Endometrium (tissue), 2 donors: ENCODE measurements around the gene LYST.
"Not testable (repeated sequence)": the region's sequence is repeated elsewhere in the genome, so short reads cannot be mapped to it uniquely, and the experiment has no call there.

Source experiments
- FAIRE-seq: peaks from 2 replicates; lab custom pipeline; 2012; peaks lifted over from hg19 to GRCh38; lab: Jason Lieb, UNC
- donor health status: control.
- donor health status: control.

Gene LYST

DNA sequence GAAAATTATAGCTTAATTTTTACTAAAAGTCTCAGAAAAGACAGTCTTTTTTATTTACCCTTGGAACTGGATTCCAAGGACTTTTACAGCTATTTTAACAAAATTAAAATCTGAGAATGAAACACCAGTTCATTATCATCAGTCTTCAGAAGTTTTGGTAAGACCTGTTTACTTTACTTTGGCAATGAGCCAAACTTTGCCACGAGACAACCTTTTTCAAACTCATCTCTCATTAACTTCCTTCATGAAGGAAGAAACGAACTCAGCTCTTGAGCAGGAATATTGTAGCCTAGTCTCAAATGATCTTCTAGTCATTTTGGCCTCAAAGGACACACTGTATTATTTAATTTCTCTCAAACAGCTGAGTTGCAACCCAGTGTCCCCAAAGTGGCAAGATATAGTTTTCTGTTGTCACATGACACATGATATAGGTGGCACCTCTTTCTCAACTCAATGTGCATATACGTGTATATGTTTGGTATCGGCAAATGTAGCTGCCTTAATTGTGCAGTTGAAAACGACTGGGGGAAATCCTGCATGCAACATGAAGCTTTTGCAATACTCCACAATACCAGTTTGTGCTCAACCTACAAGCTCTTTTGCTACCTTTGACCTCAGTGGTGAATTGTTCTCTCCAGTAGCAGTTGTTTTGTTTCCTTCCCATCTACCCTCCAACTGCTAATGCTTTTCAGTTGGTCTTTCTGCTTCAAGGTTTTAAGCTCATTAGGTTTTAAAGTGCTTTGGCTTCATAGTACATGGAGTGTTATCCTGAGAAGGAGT is 208.8 kb downstream of the LYST start:
- no peak for FAIRE-seq

DNA sequence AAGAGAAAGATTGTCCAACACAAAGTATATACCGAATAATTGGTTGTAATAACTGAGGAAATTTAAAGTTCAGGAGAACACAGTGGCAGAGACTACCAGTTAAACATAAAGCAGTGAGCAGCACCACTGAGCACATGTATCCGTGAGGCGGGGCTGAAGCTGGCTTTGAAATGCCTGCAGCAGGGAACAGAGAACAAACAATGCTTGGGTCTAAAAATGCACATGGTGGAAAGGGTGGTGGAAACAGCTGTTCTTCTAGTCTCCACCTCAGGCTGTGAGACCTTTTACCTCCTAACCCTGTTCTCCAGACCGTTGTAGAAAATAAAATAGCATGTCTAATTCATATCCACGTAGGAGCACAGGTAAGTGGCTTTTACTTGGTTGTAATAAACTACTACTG is 209.4 kb downstream of the LYST start:
- no peak for FAIRE-seq

DNA sequence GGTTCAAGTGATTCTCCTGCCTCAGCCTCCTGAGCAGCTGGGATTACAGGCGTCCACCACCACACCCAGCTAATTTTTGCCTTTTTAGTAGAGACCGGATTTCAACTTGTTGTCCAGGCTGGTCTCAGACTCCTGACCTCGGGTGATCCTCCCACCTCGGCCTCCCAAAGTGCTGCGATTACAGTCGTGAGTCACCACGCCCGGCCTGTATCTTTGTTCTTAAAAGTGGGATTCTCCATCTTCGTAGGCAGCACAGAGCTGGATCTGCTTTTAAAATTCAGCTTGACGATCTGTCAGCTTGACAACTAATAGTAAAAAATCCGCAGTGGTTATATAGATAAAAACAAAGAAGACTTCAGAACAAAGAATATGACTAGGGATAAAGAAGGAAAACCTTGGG is 214.3 kb downstream of the LYST start:
- FAIRE-seq, result no peak

DNA sequence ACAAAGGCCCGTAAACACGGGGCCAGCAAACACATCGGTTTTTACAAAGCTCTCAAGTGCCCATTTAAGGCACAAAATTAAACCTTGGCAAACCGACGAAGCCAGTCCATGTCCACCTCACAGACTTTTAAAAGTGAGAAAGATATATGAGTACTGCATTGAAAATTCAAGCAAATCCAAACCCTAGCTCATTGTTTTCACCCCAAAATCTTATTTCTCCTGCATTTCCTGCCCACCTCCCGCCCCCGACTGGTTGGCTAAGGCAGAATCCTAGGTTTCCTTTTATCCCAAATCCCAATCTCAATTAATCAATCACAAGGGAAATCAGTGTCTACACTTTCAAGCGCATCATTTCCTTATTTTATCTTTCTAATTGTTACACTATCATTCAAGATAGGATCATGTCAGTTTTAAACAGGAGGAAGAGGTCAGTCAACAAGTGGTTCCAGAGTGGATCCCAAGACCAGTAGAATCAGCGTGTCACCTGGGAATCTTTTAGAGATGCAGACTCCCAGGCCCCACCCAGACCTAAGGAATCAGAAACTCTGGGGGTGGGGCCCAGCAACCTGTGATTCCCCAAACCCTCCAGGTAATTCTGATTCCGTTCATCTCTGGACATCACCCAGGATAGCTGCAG is 215.4 kb downstream of the LYST start:
- FAIRE-seq, result no peak

DNA sequence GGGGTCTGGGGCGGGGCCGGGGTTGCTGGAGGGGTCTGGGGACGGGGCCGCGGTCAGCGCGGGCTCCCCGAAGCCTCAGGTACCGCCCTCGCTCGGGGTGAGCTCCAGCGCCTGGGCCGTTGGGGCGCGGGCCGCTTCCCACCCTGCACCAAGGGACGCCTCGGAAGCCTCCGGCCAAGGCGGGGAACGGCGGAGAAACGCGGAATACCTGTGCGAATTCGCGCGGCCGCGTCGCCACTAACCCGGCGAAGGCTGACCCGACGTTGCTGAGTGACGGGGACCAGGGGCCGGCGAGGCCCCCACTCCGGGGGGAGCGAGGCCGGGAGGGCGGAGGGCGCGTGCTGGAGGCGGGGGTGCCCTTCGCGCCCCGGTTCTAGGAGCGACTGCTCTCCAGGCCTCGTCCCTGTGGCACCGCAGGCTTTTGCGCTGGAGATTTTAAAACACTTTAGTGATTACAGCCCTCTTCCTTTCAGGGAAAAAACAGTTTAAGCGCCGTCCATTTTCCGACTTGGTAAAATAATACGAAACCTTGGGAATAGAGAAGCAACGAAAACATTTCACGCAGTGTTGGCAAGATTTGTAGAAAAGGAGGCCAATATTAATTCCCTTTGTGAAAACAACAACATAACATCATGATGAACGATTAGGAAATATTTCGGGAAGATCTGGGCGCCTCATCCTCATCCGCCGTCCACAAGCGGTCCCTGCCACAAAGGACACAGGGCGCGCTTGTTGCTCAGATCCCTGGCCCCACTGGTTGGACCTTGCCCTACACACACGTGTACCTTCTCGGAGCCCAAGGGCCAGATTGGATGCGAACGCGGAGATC is 216.2 kb downstream of the LYST start:
- FAIRE-seq, result no peak

DNA sequence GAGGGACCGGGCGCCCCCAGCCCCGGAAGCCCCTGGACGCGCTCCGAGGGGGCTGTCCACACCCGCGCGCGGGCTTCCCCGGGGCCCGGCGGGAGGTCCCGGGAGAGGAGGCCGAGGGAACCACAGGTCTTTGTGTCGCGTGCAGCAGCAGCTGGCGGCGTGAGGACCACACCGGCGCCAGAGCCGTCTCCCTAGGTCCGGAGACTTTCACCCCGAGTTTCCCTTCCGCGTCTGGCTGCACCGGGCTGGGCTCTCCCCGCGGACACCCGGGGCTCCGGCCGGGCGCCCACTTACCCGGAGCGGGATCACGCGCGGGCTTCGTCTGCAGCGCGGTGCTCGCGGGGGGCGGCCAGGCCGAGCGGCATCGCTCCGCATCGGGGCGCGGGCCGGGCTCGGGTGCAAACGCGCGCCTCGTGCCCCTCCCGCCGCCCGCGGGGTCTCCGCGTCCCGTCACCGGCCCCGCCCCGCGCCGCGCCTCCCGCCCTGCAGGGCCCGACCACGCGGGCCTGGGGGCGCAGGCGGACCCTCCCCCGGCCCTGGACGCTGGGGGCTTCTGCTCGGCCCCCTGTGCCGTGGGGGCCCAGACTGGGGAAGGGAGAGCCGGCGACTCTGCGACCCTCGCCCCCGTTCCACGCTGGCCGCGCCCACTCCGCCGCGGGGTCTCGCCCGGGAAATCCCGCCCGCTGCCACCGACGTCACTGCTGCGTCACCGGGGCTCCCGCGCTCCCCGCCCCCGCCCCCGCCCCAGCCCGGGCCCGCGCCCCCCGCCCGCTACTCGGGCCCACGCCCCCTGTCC is 217.1 kb downstream of the LYST start, which contains the start of gene GNG4:
GNG4 (minus strand) TSS at position 417 of the 796 bp plus-strand sequence. CDS start 65,946 bp downstream, outside the sequence.
- no peak for FAIRE-seq

DNA sequence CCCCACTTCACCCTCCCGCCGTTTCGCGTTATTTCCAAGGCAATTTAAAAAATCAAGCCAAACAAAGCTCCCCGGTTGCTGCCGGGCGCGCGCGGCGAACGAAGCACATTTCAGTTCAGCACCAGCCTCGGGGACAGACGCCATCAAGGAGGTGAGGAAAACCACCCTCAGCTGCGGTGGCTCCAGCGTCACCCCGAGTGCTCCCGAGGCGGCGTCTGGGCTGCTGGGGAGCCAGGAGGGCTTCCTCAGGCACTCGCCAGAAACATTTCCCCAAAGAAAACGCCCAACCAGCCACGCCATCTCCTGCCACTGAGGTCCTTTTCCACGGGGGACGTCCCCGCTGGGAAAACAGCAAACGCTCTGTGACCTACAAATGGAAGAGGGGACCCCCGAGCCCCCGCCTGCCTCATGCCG is 217.7 kb downstream of the LYST start:
- no peak for FAIRE-seq

DNA sequence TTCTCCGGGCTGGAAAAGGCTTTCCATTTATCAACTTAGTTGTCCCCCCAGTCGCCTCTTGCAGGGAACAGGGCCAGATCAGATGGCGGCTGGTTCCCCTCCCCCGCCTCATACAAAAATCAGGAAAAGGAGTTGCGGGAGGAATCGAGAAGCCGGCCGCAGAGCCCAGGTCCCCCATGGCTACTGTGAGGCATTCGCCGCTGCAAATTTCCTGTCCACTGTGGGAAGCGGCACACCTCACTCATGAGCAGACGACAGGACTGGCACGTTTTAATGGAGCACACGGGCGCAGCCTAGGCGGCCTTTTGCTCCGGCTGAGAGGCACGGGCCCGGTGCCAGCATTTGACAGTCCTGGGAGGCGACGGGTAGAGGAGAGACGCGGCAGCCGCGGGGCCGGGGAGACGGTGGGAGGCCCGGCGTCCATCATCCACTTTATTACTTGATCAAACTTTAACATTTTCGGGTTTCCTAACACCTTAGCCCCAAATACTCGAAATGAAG is 218.2 kb downstream of the LYST start:
- FAIRE-seq, result no peak

DNA sequence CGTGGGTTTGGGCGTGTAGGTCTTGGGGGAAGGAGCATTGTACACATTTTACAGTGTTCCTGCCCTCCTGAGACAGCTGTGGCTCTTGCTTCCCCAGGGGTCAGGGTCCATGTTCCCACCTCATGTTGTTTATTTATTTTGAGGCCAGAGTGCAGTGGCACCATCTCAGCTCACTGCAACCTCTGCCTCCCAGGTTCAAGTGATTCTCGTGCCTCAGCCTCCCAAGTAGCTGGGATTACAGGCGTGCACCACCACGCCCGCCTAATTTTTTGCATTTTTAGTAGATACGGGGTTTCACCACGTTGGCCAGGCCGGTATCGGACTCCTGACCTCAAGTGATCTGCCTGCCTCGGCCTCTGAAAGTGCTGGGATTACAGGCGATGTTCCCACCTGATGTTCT is 219.2 kb downstream of the LYST start:
- not testable (repeated sequence) for FAIRE-seq

DNA sequence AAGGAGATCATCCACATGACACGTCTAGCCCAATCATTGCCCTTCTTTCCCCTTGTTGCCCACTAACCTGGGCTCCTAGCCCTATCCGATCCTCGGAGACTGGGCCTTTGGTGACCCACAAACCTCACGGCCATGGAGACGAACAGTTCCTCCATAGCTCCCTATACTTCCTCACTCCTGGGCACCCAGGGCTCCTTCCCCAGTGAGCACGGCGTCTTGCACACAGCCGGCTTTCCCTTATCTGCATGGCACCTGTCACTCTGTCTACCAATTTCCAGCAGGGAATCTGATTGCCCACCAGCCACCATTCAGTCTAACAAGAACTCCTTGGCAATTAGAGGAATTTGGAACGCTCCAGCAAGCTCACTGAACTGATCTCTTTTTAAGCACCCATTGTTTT is 220.2 kb downstream of the LYST start:
- FAIRE-seq, result no peak

DNA sequence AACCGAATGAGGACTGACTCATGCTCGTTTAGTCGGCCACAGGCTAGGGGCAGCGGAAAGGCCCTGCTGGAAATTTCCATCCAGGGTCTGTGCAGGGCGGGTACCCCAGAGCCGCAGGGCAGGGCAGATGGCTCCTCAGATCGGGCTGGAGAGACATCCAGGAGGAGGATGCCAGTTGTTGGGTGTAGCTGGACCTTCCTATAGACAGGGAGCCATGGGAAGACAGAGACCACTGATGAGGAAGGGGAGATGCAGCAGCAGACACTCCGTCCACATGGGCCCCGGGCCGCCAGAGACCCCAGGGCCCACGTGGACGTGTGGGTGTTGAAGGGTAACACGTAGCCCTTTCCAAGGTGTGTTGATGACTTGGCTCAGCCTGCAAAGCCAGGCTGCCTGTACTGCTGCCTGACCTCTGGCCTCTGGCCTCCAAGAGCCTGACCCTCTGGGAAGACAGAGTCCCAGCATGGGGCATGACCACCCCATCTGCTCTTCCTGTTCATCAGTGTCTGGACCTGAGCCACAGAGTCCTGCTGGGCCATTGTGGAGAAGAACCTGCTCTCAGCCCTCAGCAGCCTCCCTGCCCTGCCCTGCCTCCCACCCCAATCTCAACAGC is 221.9 kb downstream of the LYST start:
- FAIRE-seq, result no peak

DNA sequence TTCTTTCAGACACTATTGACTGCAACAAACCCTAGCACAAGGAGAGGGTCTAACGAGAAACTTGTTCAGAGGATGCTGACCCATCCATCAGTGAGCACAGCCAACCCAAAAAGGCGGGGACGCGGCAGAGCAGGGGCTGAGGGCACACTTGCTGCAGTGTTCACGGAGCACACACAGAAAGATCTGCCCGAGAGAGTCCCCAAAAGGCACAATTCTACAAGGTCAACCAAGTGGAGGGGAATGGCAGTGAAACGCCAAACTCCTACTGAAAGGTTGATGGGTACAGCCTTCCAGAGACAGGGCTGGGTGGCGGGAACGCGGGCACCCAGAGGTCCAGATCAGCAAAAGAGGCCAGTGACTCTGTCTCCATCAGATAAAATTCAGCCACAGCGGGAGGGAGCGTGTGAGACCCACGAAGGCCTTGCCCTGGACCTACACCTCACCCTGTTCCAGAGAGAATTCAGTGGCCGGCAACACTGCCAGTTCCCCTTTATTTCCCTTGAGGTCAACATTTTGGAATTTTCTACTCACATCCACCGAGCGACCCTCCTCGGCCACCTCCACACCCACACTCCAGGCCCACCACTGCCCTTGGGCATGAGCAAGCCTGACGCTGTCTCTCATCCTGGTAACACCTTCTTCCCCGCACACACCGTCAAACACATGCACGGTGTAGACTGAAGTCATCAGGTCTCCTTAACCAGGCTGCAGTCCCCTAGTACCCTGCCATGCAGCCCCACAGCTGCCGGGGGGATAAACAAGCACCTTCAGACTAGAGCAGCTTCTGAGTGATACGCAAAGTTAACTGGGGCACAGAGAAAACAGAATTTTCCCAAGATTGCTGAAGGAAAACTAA is 222.6 kb downstream of the LYST start:
- no peak for FAIRE-seq

DNA sequence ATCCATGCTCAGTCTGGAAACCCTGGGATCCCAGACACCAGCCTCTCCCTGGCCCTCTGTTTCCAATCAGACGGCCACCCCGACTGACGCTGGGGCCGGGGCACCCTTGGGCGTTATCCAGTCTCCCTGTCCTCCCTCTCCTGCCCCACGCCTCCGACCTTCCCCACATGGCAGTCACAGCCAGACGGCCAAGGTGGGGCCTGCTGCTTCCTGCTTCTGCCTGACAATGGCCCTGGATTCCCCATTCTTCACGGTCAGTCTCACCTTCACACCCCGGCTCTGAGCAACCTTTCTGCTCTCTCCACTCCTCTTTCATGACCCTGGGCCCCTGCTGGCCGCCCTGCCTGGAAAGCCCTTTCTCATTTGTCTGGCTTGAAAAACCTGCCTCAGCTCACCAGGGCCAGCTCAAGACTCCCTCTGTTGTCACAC is 223.7 kb downstream of the LYST start:
- FAIRE-seq, result no peak

DNA sequence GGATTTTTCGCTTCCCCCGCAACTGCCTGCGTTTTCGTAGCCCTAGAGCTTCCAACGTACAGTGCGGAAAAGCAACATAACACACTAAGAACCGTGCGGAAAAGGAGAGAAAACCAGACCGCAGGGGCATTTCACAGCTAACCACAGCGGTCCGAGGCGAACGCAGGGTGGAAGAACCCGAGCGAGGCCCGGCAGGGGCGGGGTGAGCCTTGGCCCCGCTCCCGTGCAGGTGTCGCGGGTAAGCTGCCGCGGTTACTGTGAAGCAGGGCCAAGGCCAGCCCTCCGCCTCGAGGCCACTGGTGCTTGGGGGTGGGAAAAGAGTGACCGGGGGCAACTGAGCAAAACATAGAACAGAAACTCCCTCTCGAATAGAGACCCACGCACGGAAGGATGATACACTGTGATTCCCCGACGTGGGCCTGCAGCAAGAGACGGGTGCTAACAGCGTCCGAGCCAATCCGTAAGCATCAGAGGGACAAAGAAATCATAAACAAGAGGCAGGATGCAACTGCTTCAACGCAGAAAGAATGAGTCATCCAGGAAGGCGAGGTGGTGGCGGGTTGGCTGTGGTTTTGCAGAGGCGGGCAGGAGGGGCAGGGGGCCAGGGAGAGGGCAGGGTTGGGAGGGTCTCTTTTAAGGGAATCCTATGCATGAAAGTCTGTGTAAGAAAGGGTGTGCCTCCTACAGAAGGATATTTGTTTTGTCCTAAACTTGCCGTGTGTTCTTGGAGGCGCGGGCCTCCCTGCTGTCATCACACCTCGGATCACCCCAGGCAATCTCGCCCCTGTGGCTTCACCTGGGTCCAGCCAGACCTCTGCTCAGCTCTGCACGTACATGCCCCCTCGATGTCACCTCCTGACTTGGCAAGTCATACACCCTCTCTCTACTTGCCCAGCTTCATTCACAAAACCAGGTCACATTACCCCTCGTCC is 224.4 kb downstream of the LYST start:
- no peak for FAIRE-seq

DNA sequence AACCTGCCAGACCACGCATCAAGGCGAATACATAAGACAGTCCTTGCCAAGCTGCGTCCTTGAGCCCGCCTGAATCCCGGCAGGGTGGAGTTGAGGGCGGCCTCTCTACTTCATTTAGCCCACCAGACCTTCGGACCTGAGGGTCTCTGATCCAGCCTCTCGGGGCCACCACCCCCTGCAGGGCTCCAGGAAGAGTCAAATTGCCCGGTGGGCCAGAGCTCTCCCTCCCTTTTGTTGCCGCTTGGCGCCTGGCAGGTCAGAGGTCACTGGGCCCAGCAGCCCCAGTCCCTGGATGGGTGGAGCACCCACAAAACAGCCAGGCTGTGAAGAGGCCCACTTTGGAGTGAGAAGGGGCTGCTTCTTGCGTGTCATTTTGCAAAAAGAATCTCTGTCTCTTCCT is 226.1 kb downstream of the LYST start:
- FAIRE-seq, result no peak

DNA sequence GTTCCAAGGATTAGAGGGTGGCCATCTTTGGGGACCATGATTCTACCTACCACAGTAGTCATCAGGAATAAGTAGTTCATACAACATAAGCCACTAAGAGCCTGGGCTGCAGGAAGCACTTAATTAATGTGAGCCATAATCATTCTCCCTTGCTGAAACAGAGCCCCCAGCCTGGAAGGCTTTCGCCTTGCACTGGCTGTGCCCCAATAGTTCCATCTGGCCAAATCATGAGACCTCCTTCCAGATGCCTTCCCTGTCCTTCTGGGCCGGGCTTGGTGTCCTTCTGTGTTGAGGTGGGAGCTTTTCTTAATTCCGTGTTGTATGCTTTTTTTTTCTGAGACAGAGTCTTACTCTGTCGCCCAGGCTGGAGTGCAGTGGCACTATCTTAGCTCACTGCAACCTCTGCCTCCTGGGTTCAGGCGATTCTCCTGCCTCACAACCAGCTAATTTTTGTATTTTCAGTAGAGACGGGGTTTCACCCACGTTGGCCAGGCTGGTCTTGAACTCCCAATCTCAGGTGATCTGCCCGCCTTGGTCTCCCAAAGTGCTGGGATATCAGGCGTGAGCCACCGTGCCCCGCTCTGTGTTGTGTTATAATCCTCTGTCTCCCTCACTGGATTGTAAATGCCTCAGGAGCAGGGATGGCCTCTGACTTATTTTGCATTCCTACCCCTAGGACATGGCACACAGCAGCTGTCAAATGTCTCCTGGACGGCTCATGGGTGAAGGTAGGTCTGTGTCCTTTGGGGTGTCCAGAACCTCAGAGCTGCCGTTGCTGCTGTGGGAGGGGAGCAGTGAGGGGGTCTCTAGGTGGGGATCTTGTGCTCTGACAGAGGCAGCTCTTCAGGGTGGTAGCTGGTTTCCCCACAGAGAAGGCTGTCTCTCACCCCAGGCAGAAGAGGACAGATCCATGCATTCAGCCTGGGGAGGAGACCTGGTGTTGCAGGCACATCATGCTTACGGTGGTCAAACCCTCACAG is 227.2 kb downstream of the LYST start:
- FAIRE-seq, result no peak

DNA sequence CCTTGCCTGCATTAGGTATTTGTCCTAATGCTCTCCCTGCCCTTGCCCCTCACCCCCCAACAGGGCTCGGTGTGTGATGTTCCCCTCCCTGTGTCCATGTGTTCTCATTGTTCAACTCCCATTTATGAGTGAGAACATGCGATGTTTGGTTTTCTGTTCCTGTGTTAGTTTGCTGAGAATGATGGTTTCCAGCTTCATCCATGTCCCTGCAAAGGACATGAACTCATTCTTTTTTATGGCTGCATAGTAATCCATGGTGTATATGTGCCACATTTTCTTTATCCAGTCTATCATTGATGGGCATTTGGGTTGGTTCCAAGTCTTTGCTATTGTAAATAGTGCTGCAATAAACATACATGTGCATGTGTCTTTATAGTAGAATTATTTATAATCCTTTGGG is 228.1 kb downstream of the LYST start:
- FAIRE-seq, result not testable (repeated sequence)
